ENCODE results near the gene ZCCHC2. TPM values are rescaled to one million over a fixed set of nuclear protein-coding genes. Genes with fewer than 3 reads are reported as not detected.

ZCCHC2 gene
- total RNA-seq, 6 experiments from 2014 or later, result 18.9 to 26.6 (median 23.5) TPM

DNA sequence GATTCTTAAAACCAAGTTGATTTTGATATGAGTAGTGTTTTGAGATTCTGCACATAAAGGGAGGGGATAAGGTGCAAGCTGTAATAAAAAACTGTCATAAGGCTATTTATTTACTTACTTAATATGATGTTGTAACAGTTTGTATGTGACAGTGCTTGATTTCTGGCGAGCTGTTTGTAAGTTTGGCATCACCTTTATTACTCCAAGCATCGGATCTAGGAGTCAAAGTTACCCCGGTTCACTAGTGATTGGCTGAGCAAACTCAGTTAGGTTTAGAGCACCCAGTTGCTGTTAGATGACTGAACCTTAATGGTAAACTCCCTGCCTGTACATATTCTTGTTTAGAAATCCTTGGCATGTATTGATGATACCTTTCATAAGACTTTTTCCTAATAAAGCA lies 16.1 kb downstream of the ZCCHC2 start:
- peaks cover 0 to 17% (median 10%) of the 10 kb centered on the region in 4 donors for H3K36me3 ChIP-seq
- TF ChIP-seq POLR2A (IDR thresholded peaks at IDR 0.05), result no peak
- TF ChIP-seq, protein P1, sequence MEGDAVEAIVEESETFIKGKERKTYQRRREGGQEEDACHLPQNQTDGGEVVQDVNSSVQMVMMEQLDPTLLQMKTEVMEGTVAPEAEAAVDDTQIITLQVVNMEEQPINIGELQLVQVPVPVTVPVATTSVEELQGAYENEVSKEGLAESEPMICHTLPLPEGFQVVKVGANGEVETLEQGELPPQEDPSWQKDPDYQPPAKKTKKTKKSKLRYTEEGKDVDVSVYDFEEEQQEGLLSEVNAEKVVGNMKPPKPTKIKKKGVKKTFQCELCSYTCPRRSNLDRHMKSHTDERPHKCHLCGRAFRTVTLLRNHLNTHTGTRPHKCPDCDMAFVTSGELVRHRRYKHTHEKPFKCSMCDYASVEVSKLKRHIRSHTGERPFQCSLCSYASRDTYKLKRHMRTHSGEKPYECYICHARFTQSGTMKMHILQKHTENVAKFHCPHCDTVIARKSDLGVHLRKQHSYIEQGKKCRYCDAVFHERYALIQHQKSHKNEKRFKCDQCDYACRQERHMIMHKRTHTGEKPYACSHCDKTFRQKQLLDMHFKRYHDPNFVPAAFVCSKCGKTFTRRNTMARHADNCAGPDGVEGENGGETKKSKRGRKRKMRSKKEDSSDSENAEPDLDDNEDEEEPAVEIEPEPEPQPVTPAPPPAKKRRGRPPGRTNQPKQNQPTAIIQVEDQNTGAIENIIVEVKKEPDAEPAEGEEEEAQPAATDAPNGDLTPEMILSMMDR (IDR thresholded peaks at IDR 0.05), result no peak
- no peaks in the 10 kb centered on the region for H3K27me3 ChIP-seq
- peak overlapping the region in 2 of 3 donors; percentile 51 to 54 for H3K4me3 ChIP-seq
- ATAC-seq, result peak; percentile 52 to 72 (median 62)
- WGBS (ENCODE audit: insufficient coverage, low coverage, low lambda C conversion rate, missing lambda C conversion rate), result 33% methylated on average over 3 of the region's 3 CpGs
- intact Hi-C loops (cut with DNase I), result no loop called here
- peak overlapping the region; percentile 13 to 72 (median 51) for H3K27ac ChIP-seq
- DNase-seq, result no peak
- H3K4me1 ChIP-seq, result peaks cover 0 to 40% (median 14%) of the 10 kb centered on the region in 4 donors
- no peaks in the 10 kb centered on the region for H3K9me3 ChIP-seq

DNA sequence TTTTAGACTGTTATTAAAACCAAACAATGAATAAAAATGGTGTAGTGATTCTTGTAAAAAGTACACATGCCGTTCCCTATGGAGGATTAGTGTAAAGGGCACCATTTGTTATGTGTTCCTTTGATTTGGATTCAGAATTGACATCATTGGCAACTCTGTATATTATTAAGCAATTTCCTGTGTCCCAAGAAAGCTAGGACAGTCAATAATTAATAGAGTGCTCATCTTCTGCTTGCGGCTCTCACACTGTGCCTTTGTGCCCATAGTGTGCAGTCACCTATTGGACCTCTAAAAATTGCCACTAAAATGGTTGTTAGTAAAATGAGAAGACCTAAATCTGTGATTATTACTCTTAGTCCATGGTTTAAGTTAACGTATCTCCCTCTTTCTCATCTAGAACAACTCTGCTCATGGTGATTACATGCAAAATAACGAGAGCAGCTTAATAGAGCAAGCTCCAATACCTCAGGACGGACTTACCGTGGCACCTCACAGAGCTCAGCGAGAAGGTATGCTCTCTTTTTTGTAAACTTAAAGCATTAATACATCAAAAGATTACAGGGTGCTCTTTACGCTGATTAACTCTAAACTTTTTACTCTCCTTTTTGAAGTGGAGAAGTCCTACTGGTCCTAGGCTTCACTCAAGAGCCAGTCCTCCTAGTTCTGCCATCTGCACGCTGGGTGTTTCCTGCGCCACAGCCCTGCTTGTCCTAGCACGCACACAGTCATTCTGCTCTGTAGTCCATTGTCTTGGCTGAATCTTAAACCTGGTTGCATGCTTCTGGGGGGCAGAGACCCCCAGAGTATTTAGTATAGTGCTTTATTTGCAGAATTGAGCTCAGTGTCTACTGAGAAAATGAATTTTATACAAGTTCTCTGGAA lies 16.7 kb downstream of the ZCCHC2 start:
- intact Hi-C loops (cut with DNase I), result no loop called here
- 43% methylated on average over 11 of the region's 11 CpGs for WGBS (ENCODE audit: insufficient coverage, low coverage, low lambda C conversion rate, missing lambda C conversion rate)
- no peaks in the 10 kb centered on the region for H3K9me3 ChIP-seq
- H3K27ac ChIP-seq, result peak overlapping the region; percentile 13 to 72 (median 51)
- peak; percentile 85 to 90 (median 87) for ATAC-seq
- TF ChIP-seq, protein P1 (IDR thresholded peaks at IDR 0.05), result no peak
- TF ChIP-seq POLR2A (IDR thresholded peaks at IDR 0.05), result peak; percentile 85
- no peak for DNase-seq
- peaks cover 0 to 23% (median 10%) of the 10 kb centered on the region in 4 donors for H3K36me3 ChIP-seq
- peaks cover 0 to 40% (median 14%) of the 10 kb centered on the region in 4 donors for H3K4me1 ChIP-seq
- no peaks in the 10 kb centered on the region for H3K27me3 ChIP-seq
- peak overlapping the region; percentile 22 to 54 (median 51) for H3K4me3 ChIP-seq

DNA sequence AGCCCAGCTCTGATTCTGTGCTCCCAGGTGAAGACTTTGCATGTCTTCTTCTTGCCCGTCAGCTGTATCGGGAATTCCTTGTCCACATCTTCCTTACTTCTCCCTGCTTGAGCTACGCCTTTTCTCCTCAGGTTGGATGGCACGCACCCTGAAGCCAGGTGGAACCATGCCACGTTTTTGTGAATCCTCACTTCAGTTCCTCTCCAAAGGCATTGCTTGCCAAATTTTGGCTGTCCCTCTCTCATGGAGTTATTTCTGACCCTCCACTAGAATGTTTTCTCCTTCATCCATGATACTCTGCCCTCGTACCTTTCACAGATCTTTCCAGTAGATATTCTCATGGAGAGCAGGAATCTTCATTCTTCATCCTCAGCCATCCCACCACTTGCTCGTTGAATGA lies 20.2 kb downstream of the ZCCHC2 start:
- H3K9me3 ChIP-seq, result no peaks in the 10 kb centered on the region
- H3K4me3 ChIP-seq, result no peak overlapping the region
- no peak for DNase-seq
- ATAC-seq, result no peak
- no peaks in the 10 kb centered on the region for H3K27me3 ChIP-seq
- no peak for TF ChIP-seq POLR2A (IDR thresholded peaks at IDR 0.05)
- TF ChIP-seq, protein P1 (IDR thresholded peaks at IDR 0.05), result no peak
- WGBS (ENCODE audit: insufficient coverage, low coverage, low lambda C conversion rate, missing lambda C conversion rate), result 93% methylated on average over 6 of the region's 7 CpGs
- H3K27ac ChIP-seq, result no peak overlapping the region
- intact Hi-C loops (cut with DNase I), result no loop called here
- peaks cover 0 to 23% (median 9%) of the 10 kb centered on the region in 4 donors for H3K4me1 ChIP-seq
- peaks cover 0 to 56% (median 22%) of the 10 kb centered on the region in 4 donors for H3K36me3 ChIP-seq

DNA sequence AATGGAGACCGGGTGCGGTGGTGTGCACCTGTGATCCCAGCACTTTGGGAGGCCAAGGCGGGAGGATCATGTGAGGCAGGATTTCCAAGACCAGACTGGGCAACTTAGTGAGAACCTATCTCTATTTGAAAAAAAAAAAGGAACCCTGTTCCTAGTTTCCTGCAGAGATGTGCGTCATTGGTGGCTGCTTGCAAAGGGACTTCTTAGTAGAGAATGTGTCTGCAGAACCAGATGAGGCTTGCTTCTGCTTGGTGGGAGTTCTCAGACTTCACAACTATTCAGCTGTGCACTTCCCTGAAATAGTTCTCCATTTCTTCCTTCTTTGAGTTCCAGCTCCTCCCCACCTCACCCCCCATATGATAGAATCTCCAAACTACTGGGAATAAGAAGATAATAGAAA lies 22.3 kb downstream of the ZCCHC2 start:
- TF ChIP-seq, protein P1 (IDR thresholded peaks at IDR 0.05), result no peak
- no peak for TF ChIP-seq POLR2A (IDR thresholded peaks at IDR 0.05)
- intact Hi-C loops (cut with DNase I), result no loop called here
- DNase-seq (no peak), ATAC-seq (peak in 3 of 4 donors; percentile 43 to 65 (median 60))
- H3K9me3 ChIP-seq, result no peaks in the 10 kb centered on the region
- 88% methylated on average over 4 of the region's 4 CpGs for WGBS (ENCODE audit: insufficient coverage, low coverage, low lambda C conversion rate, missing lambda C conversion rate)
- no peak overlapping the region for H3K27ac ChIP-seq
- H3K36me3 ChIP-seq, result peaks cover 0 to 68% (median 23%) of the 10 kb centered on the region in 4 donors
- H3K4me3 ChIP-seq, result no peak overlapping the region
- peaks cover 0 to 16% (median 4%) of the 10 kb centered on the region in 4 donors for H3K4me1 ChIP-seq
- no peaks in the 10 kb centered on the region for H3K27me3 ChIP-seq

Measured in right lobe of liver (tissue), 6 donors.